ENCODE results near the gene CANX. TPM values are rescaled to one million over a fixed set of nuclear protein-coding genes. Genes with fewer than 3 reads are reported as not detected.

The CANX gene
- total and polyA plus RNA-seq, 2 of the 13 experiments (the other 11 are each of a cell fraction or from before 2014, with no cell fraction given): 477 to 680 TPM

DNA sequence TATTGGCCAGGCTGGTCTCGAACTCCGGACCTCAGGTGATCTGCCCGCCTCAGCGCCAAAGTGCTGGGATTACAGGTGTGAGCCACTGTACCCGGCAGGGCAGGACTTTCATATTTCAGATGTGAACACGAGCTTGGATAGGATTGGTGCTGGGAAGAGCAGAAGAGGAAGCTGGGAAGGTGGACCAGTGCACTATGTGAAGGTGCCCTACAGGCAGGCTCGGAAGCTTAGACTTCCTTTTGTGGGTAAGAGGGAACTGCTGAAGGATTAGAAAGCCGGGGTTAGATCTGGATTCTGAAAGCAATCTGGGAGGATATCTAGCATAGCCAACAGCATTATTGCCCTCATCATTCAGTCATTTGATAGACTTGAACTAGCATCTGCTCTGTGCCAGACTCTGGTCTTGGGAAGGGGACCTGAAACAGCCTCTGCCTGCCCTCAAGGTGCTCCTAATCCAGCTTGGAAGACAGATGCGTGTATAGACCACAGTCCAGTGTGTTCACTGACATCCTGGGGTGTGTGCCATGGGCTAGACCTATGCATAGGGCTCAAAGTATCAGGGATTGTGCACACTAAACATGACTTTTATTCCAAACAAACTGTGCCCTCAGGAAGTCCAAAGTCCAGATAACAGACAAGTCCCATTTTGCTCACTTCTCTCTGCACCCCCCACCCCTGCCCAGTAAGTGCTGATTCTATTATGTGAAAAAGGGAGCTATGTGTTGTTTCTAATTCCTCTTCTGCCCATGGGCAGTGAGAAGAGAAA, 18.6 kb upstream of the CANX start (continued):
- TF ChIP-seq, protein P1, sequence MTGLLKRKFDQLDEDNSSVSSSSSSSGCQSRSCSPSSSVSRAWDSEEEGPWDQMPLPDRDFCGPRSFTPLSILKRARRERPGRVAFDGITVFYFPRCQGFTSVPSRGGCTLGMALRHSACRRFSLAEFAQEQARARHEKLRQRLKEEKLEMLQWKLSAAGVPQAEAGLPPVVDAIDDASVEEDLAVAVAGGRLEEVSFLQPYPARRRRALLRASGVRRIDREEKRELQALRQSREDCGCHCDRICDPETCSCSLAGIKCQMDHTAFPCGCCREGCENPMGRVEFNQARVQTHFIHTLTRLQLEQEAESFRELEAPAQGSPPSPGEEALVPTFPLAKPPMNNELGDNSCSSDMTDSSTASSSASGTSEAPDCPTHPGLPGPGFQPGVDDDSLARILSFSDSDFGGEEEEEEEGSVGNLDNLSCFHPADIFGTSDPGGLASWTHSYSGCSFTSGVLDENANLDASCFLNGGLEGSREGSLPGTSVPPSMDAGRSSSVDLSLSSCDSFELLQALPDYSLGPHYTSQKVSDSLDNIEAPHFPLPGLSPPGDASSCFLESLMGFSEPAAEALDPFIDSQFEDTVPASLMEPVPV (CRISPR knock-in tag; IDR thresholded peaks at IDR 0.05): 0 out of 2 replicates have a peak, but pooled peaks have one; percentile 66
- TF ChIP-seq CREB1 (IDR thresholded peaks at IDR 0.05): no peak
- no peak for TF ChIP-seq CREB1 (CRISPR knock-in tag; IDR thresholded peaks at IDR 0.05)
- TF ChIP-seq, protein P2, sequence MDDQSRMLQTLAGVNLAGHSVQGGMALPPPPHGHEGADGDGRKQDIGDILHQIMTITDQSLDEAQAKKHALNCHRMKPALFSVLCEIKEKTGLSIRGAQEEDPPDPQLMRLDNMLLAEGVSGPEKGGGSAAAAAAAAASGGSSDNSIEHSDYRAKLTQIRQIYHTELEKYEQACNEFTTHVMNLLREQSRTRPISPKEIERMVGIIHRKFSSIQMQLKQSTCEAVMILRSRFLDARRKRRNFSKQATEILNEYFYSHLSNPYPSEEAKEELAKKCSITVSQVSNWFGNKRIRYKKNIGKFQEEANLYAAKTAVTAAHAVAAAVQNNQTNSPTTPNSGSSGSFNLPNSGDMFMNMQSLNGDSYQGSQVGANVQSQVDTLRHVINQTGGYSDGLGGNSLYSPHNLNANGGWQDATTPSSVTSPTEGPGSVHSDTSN (CRISPR knock-in tag; IDR thresholded peaks at IDR 0.05; ENCODE audit: borderline replicate concordance): no peak
- peak; percentile 82; the same call in 1 of the 2 replicates for TF ChIP-seq CBX5 (CRISPR knock-in tag; IDR thresholded peaks at IDR 0.05; ENCODE audit: borderline replicate concordance)
- TF ChIP-seq MIER2 (CRISPR knock-in tag; IDR thresholded peaks at IDR 0.05): peak; percentile 77; the same call in 1 of the 2 replicates
- TF ChIP-seq ERF (CRISPR knock-in tag; IDR thresholded peaks at IDR 0.05): peak; percentile 71
- TF ChIP-seq, protein P3, sequence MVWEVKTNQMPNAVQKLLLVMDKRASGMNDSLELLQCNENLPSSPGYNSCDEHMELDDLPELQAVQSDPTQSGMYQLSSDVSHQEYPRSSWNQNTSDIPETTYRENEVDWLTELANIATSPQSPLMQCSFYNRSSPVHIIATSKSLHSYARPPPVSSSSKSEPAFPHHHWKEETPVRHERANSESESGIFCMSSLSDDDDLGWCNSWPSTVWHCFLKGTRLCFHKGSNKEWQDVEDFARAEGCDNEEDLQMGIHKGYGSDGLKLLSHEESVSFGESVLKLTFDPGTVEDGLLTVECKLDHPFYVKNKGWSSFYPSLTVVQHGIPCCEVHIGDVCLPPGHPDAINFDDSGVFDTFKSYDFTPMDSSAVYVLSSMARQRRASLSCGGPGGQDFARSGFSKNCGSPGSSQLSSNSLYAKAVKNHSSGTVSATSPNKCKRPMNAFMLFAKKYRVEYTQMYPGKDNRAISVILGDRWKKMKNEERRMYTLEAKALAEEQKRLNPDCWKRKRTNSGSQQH (CRISPR knock-in tag; IDR thresholded peaks at IDR 0.05; ENCODE audit: low read depth): 0 out of 2 replicates have a peak, but pooled peaks have one; percentile 51
- TF ChIP-seq RFXANK (CRISPR knock-in tag; IDR thresholded peaks at IDR 0.05): no peak
- no peak for TF ChIP-seq ZNF598 (CRISPR knock-in tag; IDR thresholded peaks at IDR 0.05; ENCODE audit: borderline replicate concordance)
- no peak; the same call in 1 of the 2 replicates for TF ChIP-seq ZNF451 (CRISPR knock-in tag; IDR thresholded peaks at IDR 0.05)
- no peak for TF ChIP-seq RARG (CRISPR knock-in tag; IDR thresholded peaks at IDR 0.05; ENCODE audit: low read depth)
- peak; percentile 82 for TF ChIP-seq HDAC1 (CRISPR knock-in tag; IDR thresholded peaks at IDR 0.05)
- TF ChIP-seq, protein P4, sequence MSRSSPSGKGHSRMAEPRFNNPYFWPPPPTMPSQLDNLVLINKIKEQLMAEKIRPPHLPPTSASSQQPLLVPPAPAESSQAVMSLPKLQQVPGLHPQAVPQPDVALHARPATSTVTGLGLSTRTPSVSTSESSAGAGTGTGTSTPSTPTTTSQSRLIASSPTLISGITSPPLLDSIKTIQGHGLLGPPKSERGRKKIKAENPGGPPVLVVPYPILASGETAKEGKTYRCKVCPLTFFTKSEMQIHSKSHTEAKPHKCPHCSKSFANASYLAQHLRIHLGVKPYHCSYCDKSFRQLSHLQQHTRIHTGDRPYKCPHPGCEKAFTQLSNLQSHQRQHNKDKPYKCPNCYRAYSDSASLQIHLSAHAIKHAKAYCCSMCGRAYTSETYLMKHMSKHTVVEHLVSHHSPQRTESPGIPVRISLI (CRISPR knock-in tag; IDR thresholded peaks at IDR 0.05; ENCODE audit: borderline replicate concordance): no peak; the same call in 1 of the 2 replicates
- TF ChIP-seq NCOA5 (CRISPR knock-in tag; IDR thresholded peaks at IDR 0.05): no peak
- TF ChIP-seq ZNF335 (CRISPR knock-in tag; IDR thresholded peaks at IDR 0.05): no peak
- no peak for TF ChIP-seq MTF1 (CRISPR knock-in tag; IDR thresholded peaks at IDR 0.05)
- TF ChIP-seq ZNF547 (CRISPR knock-in tag; IDR thresholded peaks at IDR 0.05): no peak
- TF ChIP-seq PHF21A (CRISPR knock-in tag; IDR thresholded peaks at IDR 0.05): peak; percentile 95
- no peak for TF ChIP-seq POLR2AphosphoS2 (IDR thresholded peaks at IDR 0.05; ENCODE audit: low read depth, low read length)
- TF ChIP-seq, protein P5, sequence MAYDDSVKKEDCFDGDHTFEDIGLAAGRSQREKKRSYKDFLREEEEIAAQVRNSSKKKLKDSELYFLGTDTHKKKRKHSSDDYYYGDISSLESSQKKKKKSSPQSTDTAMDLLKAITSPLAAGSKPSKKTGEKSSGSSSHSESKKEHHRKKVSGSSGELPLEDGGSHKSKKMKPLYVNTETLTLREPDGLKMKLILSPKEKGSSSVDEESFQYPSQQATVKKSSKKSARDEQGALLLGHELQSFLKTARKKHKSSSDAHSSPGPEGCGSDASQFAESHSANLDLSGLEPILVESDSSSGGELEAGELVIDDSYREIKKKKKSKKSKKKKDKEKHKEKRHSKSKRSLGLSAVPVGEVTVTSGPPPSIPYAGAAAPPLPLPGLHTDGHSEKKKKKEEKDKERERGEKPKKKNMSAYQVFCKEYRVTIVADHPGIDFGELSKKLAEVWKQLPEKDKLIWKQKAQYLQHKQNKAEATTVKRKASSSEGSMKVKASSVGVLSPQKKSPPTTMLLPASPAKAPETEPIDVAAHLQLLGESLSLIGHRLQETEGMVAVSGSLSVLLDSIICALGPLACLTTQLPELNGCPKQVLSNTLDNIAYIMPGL (CRISPR knock-in tag; IDR thresholded peaks at IDR 0.05; ENCODE audit: borderline replicate concordance in 1 of 2, low read depth in 1 of 2): peak in 1 of 2 experiments; percentile 22; a peak in 1 of 4 replicates
- TF ChIP-seq ZNF34 (CRISPR knock-in tag; IDR thresholded peaks at IDR 0.05; ENCODE audit: borderline replicate concordance): no peak

Data from HepG2 (cell line).